SK-N-SH (cell line): ENCODE measurements around the gene PKP1. TPM values are rescaled to one million over a fixed set of nuclear protein-coding genes. Genes with fewer than 3 reads are reported as not detected.

ENCODE experiments used
- CTCF ChIA-PET: fragments of 300-600, 350-600 bp; formaldehyde crosslinking; extraction: SDS; loops from one replicate; lab custom pipeline; 2021; lab: Yijun Ruan, JAX
- POLR2A ChIA-PET: fragments of 350-600 bp; sonication (Branson Sonifier 250); formaldehyde crosslinking; extraction: SDS; loops from one replicate; lab custom pipeline; 2020; ENCODE audit warnings: antibody characterized with exemption, inconsistent platforms; lab: Yijun Ruan, JAX
- DNase-seq: peaks from one replicate; pipeline ENCODE4 v3.0.0; 2012
- H2AFZ ChIP-seq: fragments of 200-600 bp; sonication (generic); 2 replicates; pipeline ENCODE4 v1.8.1; 2016; ENCODE audit warnings: antibody characterized with exemption, mild to moderate bottlenecking, low read depth
- H3F3A ChIP-seq: fragments of 200-600 bp; sonication (generic); replicated peaks from 2 replicates; pipeline ENCODE3; 2016; ENCODE audit warnings: antibody characterized with exemption, mild to moderate bottlenecking; ENCODE audit not compliant: insufficient read depth
- H3K27ac ChIP-seq, 2 experiments: fragments of 200-500 bp in 1 of 2; fragments of 200-600 bp in 1 of 2; sonication (Bioruptor generic) in 1 of 2; sonication (generic), shearing (Covaris generic) in 1 of 2; 2 replicates each; pipeline versions ENCODE4 v1.5.1 to v1.6.1; 2014 to 2016; ENCODE audit warnings: low read depth in 2 of 2, inconsistent platforms in 1 of 2, low read length in 1 of 2, mild to moderate bottlenecking in 1 of 2, mixed read lengths in 1 of 2
- H3K27me3 ChIP-seq: fragments of 200-600 bp; sonication (generic), shearing (Covaris generic); 2 replicates; pipeline ENCODE4 v1.6.1; 2016; ENCODE audit warnings: mixed run types; ENCODE audit not compliant: insufficient read depth
- H3K36me3 ChIP-seq, 2 experiments: fragments of 200-500 bp in 1 of 2; fragments of 200-600 bp in 1 of 2; sonication (Bioruptor generic) in 1 of 2; sonication (generic) in 1 of 2; replicated peaks in 1 of 2; 2 replicates each; pipeline versions ENCODE3 to v1.5.1; 2014 to 2016; ENCODE audit warnings: low read length in 1 of 2, mild to moderate bottlenecking in 1 of 2; ENCODE audit not compliant: insufficient read depth in 2 of 2, control insufficient read depth in 1 of 2
- H3K4me1 ChIP-seq, 2 experiments: fragments of 200-500 bp in 1 of 2; fragments of 200-600 bp in 1 of 2; sonication (Bioruptor generic) in 1 of 2; sonication (generic), shearing (Covaris generic) in 1 of 2; 2 replicates each; pipeline versions ENCODE4 v1.5.1 to v1.6.1; 2014 to 2016; ENCODE audit warnings: low read depth in 1 of 2, low read length in 1 of 2, mixed run types in 1 of 2; ENCODE audit not compliant: insufficient read depth in 2 of 2, control insufficient read depth in 1 of 2
- H3K4me2 ChIP-seq: fragments of 200-600 bp; sonication (generic), shearing (Covaris generic); 2 replicates; pipeline ENCODE4 v1.6.1; 2017; ENCODE audit warnings: mixed run types
- H3K4me3 ChIP-seq, 2 experiments: fragments of 200-500 bp in 1 of 2; fragments of 200-600 bp in 1 of 2; sonication (Bioruptor generic) in 1 of 2; sonication (generic), shearing (Covaris generic) in 1 of 2; 2 replicates each; pipeline versions ENCODE4 v1.5.1 to v1.8.1; 2014 to 2016; ENCODE audit warnings: low read depth in 2 of 2, inconsistent platforms in 1 of 2, low read length in 1 of 2, mild to moderate bottlenecking in 1 of 2, mixed read lengths in 1 of 2, moderate library complexity in 1 of 2
- H3K79me2 ChIP-seq: fragments of 200-600 bp; sonication (generic); 2 replicates; pipeline ENCODE4 v1.8.1; 2017; ENCODE audit warnings: mild to moderate bottlenecking; ENCODE audit not compliant: insufficient read depth
- H3K9ac ChIP-seq: fragments of 200-600 bp; sonication (generic); 2 replicates; pipeline ENCODE4 v1.6.1; 2017; ENCODE audit warnings: mixed run types
- H3K9me2 ChIP-seq: fragments of 200-600 bp; sonication (generic); 2 replicates; pipeline ENCODE4 v1.6.1; 2017; ENCODE audit warnings: mixed run types
- H3K9me3 ChIP-seq: fragments of 200-600 bp; sonication (generic); 2 replicates; pipeline ENCODE4 v1.6.1; 2017; ENCODE audit warnings: mixed run types, mild to moderate bottlenecking, moderate library complexity
- H4K20me1 ChIP-seq: fragments of 200-600 bp; sonication (generic); 2 replicates; pipeline ENCODE4 v1.6.1; 2017; ENCODE audit warnings: mild to moderate bottlenecking, mixed run types; ENCODE audit not compliant: insufficient read depth
- CHD2 ChIP-seq: fragments of 150-350 bp; IDR thresholded peaks from 2 replicates; pipeline ENCODE4 v1.6.1; 2018; ENCODE audit warnings: low read length; ENCODE audit not compliant: partially characterized antibody
- CTCF ChIP-seq: fragments of 200-600 bp; sonication (generic); IDR thresholded peaks from 2 replicates; pipeline ENCODE4 v1.6.1; 2017; ENCODE audit warnings: antibody characterized with exemption, mild to moderate bottlenecking, moderate library complexity
- ELF1 ChIP-seq: IDR thresholded peaks from 2 replicates; pipeline ENCODE4 v1.4.0; 2012
- EP300 ChIP-seq, 2 experiments: IDR thresholded peaks; 2 replicates each; pipeline versions ENCODE4 v1.4.0 to v1.6.1; 2012; ENCODE audit warnings: borderline replicate concordance in 1 of 2, low read depth in 1 of 2, low read length in 1 of 2
- EZH2phosphoT487 ChIP-seq: fragments of 200-600 bp; sonication (generic); IDR thresholded peaks from 2 replicates; pipeline ENCODE4 v1.6.1; 2017; ENCODE audit warnings: low read depth, mixed run types, mild to moderate bottlenecking, antibody characterized with exemption, moderate library complexity, borderline replicate concordance
- FOXJ3 ChIP-seq: sonication (generic); formaldehyde crosslinking; IDR thresholded peaks from 2 replicates; pipeline ENCODE4 v1.5.1; 2020; ENCODE audit warnings: mild to moderate bottlenecking, missing genetic modification reagents
- GABPA ChIP-seq: IDR thresholded peaks from 2 replicates; pipeline ENCODE4 v1.4.0; 2012; ENCODE audit warnings: low read depth, mild to moderate bottlenecking
- GATA2 ChIP-seq: sonication (generic); formaldehyde crosslinking; IDR thresholded peaks from 2 replicates; pipeline ENCODE4 v1.5.0; 2020; ENCODE audit warnings: mild to moderate bottlenecking, missing genetic modification reagents
- IRF3 ChIP-seq: fragments of 150-350 bp; IDR thresholded peaks from 2 replicates; pipeline ENCODE4 v1.6.1; 2016; ENCODE audit warnings: mild to moderate bottlenecking, low read depth, low read length
- JUND ChIP-seq: IDR thresholded peaks from 2 replicates; pipeline ENCODE4 v1.4.0; 2012
- MEF2A ChIP-seq: IDR thresholded peaks from 2 replicates; pipeline ENCODE4 v1.4.0; 2012; ENCODE audit warnings: low read depth, borderline replicate concordance
- MXI1 ChIP-seq: IDR thresholded peaks from 2 replicates; pipeline ENCODE4 v1.6.1; 2012; ENCODE audit warnings: mild to moderate bottlenecking, low read depth, low read length, improper control_type of control experiment
- NFIC ChIP-seq: IDR thresholded peaks from 2 replicates; pipeline ENCODE4 v1.4.0; 2012; ENCODE audit warnings: borderline replicate concordance
- NRF1 ChIP-seq: IDR thresholded peaks from 2 replicates; pipeline ENCODE4 v1.6.1; 2012; ENCODE audit warnings: low read depth, mild to moderate bottlenecking, low read length
- POLR2AphosphoS5 ChIP-seq: IDR thresholded peaks from 2 replicates; pipeline ENCODE4 v1.6.1; 2012; ENCODE audit warnings: low read depth, low read length
- RAD21 ChIP-seq: IDR thresholded peaks from 2 replicates; pipeline ENCODE4 v1.6.1; 2012; ENCODE audit warnings: mild to moderate bottlenecking, low read length
- RFX5 ChIP-seq: IDR thresholded peaks from 2 replicates; pipeline ENCODE4 v1.6.1; 2012; ENCODE audit warnings: mild to moderate bottlenecking, improper control_type of control experiment, low read length
- RXRA ChIP-seq: IDR thresholded peaks from 2 replicates; pipeline ENCODE4 v1.4.0; 2012; ENCODE audit warnings: low read depth, mild to moderate bottlenecking, borderline replicate concordance
- SIN3A ChIP-seq: IDR thresholded peaks from 2 replicates; pipeline ENCODE4 v1.6.1; 2012; ENCODE audit warnings: low read depth, mild to moderate bottlenecking, low read length, moderate library complexity, borderline replicate concordance
- TAF1 ChIP-seq: IDR thresholded peaks from 2 replicates; pipeline ENCODE4 v1.6.1; 2012; ENCODE audit warnings: low read depth, mild to moderate bottlenecking, low read length, moderate library complexity, borderline replicate concordance
- TCF12 ChIP-seq: IDR thresholded peaks from 2 replicates; pipeline ENCODE4 v1.4.0; 2012
- TEAD4 ChIP-seq: IDR thresholded peaks from 2 replicates; pipeline ENCODE4 v1.4.0; 2012; ENCODE audit warnings: mild to moderate bottlenecking, borderline replicate concordance; ENCODE audit not compliant: insufficient read depth
- USF2 ChIP-seq: fragments of 150-350 bp; IDR thresholded peaks from 2 replicates; pipeline ENCODE4 v1.6.1; 2017; ENCODE audit warnings: antibody characterized with exemption, low read length, low read depth, borderline replicate concordance
- YY1 ChIP-seq: IDR thresholded peaks from 2 replicates; pipeline ENCODE4 v1.4.0; 2012; ENCODE audit warnings: low read depth, mild to moderate bottlenecking
- ZBTB33 ChIP-seq: IDR thresholded peaks from 2 replicates; pipeline ENCODE4 v1.4.0; 2012; ENCODE audit warnings: low read depth, borderline replicate concordance
- WGBS: methylation state at CpG from one replicate; pipeline ENCODE4 v1.1.6; 2017; ENCODE audit warnings: low lambda C conversion rate; 5-methylcytosine and 5-hydroxymethylcytosine counted together
- polyA plus RNA-seq, 3 experiments: library from polyadenylated mRNA; depleted of rRNA; stranded (reverse); fragments of >200 nt; gene quantifications; 2 replicates each; pipeline ENCODE4 v1.2.3, GENCODE V29; 2012
- TF ChIP-seq, protein P1 (sequence below): IDR thresholded peaks from 2 replicates; pipeline ENCODE4 v1.4.0; 2012; ENCODE audit warnings: low read depth
- TF ChIP-seq, protein P2 (sequence below): IDR thresholded peaks from 2 replicates; pipeline ENCODE4 v1.4.0; 2012; ENCODE audit warnings: low read depth, borderline replicate concordance
- TF ChIP-seq, protein P3 (sequence below): IDR thresholded peaks from 2 replicates; pipeline ENCODE4; 2012

The PKP1 gene
- polyA plus RNA-seq, 1 of the 3 experiments (the other 2 are of a cell fraction) = not detected

GRCh38 chr1:201309416-201309815, 26.1 kb downstream of the PKP1 start:
- no peaks in the 10 kb centered on the region for H4K20me1 ChIP-seq
- H3K4me1 ChIP-seq = peaks cover 41 to 46% of the 10 kb centered on the region in 2 experiments; a peak in 3 of 4 replicates
- 0% methylated on average over 8 of the region's 9 CpGs for WGBS
- H2AFZ ChIP-seq = no peak overlapping the region
- H3F3A ChIP-seq = peaks cover 7% of the 10 kb centered on the region
- peak overlapping the region; percentile 57 for H3K4me2 ChIP-seq
- no peaks in the 10 kb centered on the region for H3K36me3 ChIP-seq
- DNase-seq = peak; percentile 90
- CTCF ChIA-PET = interaction anchor here (0.6 to 13.1 kb wide), 33 partner anchors 8 to 124 kb away, joined by 3 to 126 read pairs (median 5); no protein-coding TSS in a partner anchor
- H3K9ac ChIP-seq = peak overlapping the region; percentile 35; the same call in 1 of the 2 replicates
- H3K27ac ChIP-seq = peak overlapping the region; percentile 70 to 89
- POLR2A ChIA-PET = no interaction called here
- H3K4me3 ChIP-seq = no peak overlapping the region
- no peaks in the 10 kb centered on the region for H3K79me2 ChIP-seq
- H3K9me2 ChIP-seq = no peaks in the 10 kb centered on the region
- H3K9me3 ChIP-seq = no peaks in the 10 kb centered on the region
- H3K27me3 ChIP-seq = no peaks in the 10 kb centered on the region
- TF ChIP-seq CHD2 = peak; percentile 88
- no peak for TF ChIP-seq RXRA
- TF ChIP-seq USF2 = no peak
- no peak for TF ChIP-seq SIN3A
- TF ChIP-seq, protein P1, sequence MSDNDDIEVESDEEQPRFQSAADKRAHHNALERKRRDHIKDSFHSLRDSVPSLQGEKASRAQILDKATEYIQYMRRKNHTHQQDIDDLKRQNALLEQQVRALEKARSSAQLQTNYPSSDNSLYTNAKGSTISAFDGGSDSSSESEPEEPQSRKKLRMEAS = peak; percentile 74
- no peak for TF ChIP-seq ZBTB33
- peak; percentile 52 for TF ChIP-seq CTCF
- no peak for TF ChIP-seq IRF3
- peak; percentile 22; the same call in 1 of the 2 replicates for TF ChIP-seq TAF1
- no peak for TF ChIP-seq GABPA
- TF ChIP-seq TCF12 = peak; percentile 79
- TF ChIP-seq, protein P2, sequence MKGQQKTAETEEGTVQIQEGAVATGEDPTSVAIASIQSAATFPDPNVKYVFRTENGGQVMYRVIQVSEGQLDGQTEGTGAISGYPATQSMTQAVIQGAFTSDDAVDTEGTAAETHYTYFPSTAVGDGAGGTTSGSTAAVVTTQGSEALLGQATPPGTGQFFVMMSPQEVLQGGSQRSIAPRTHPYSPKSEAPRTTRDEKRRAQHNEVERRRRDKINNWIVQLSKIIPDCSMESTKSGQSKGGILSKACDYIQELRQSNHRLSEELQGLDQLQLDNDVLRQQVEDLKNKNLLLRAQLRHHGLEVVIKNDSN = no peak
- TF ChIP-seq TEAD4 = no peak
- peak; percentile 43; the same call in 1 of the 2 replicates for TF ChIP-seq POLR2AphosphoS5
- TF ChIP-seq NFIC = peak; percentile 75
- TF ChIP-seq EZH2phosphoT487 = no peak
- TF ChIP-seq YY1 = no peak
- TF ChIP-seq GATA2 = peak; percentile 100
- TF ChIP-seq, protein P3, sequence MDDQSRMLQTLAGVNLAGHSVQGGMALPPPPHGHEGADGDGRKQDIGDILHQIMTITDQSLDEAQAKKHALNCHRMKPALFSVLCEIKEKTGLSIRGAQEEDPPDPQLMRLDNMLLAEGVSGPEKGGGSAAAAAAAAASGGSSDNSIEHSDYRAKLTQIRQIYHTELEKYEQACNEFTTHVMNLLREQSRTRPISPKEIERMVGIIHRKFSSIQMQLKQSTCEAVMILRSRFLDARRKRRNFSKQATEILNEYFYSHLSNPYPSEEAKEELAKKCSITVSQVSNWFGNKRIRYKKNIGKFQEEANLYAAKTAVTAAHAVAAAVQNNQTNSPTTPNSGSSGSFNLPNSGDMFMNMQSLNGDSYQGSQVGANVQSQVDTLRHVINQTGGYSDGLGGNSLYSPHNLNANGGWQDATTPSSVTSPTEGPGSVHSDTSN = peak; percentile 47
- TF ChIP-seq FOXJ3 = peak; percentile 93
- peak in 1 of 2 experiments; percentile 93; a peak in 2 of 4 replicates for TF ChIP-seq EP300 (IDR thresholded peaks at IDR 0.05; ENCODE audit: borderline replicate concordance in 1 of 2, low read depth in 1 of 2, low read length in 1 of 2)
- TF ChIP-seq RAD21 = peak; percentile 85
- TF ChIP-seq ELF1 = no peak
- peak; percentile 93 for TF ChIP-seq MXI1
- TF ChIP-seq MEF2A = no peak
- TF ChIP-seq JUND = no peak
- no peak for TF ChIP-seq RFX5
- TF ChIP-seq NRF1 = no peak
